GM19452 (cell line): ENCODE results near the gene IRAK1.
"Not testable (repeated sequence)": the region's sequence is repeated elsewhere in the genome, so short reads cannot be mapped to it uniquely, and the experiment has no call there.

ENCODE experiments used
- ATAC-seq: cut with Tn5 transposase; IDR thresholded peaks from one replicate; pipeline ENCODE4 v1.9.1; 2021; ENCODE audit not compliant: unreplicated experiment

The IRAK1 gene

DNA sequence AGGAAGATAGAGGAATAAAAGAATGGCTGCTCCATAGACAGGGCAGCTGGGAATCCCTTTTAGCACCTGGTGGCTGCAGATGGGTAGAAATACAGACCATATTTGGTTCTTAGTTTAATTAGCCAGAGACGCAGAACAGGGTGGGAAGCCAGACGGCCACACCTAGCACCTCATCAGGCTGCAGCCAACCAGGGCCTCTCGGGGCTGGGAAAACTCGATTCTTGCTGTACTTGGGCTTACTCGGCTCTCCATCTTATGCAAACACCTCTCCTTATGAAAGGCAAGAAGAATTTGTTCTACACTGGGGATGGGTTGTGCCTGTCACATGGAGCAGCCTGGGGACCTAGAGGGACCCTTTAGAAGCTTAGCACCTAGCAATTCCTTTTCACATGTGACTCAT lies 19.7 kb downstream of the IRAK1 start:
- no peak for ATAC-seq

DNA sequence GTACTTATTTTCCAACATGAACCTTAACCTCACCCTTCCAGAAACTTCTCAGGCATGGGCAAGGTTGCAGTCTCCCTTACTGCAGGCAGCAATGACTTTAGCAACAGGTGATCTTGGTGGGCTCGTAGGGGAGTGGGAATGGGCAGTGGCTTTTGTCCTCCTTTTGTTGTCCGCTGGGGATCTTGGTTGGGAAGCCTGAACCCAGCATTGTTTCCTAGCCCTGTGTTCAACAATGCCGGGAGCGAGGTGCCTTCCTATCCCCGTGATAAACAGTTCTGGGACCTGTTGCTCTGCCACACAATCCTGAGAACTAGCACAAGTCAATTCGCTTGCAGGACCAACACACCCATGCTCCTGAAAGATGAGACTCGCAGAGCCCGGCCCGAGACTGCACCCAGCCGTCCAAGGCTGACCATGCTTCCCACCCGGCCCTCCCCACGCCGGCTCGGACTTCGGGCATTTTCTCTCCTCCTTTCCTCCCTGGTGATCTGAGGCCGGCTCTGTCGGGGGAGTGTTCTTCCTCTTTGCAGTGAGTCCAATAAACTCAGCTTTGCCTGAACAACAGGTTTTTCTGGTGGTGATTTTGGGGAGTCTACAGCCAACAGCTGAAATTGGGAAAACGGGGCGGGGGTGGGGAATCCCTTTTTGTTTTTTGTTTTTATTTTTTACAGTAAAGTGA lies 20.2 kb downstream of the IRAK1 start:
- no peak for ATAC-seq

DNA sequence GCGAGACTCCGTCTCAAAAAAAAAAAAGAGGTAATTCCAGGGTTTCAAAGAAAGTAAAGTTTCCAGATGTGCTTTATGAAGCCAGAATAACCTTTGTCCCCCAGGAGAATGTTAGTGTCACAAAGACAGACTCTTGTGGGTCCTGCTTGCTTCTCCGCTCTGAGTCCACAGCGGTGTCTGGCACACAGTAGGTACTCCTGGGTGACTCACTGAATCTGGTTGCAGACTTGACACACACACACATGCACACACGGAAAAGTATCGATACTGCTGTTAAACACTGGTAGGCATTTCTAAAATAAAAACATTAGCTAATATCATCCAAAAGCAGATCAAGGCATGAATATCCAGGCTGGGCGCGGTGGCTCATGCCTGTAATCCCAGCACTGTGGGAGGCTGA lies 24.2 kb downstream of the IRAK1 start:
- ATAC-seq: no peak

DNA sequence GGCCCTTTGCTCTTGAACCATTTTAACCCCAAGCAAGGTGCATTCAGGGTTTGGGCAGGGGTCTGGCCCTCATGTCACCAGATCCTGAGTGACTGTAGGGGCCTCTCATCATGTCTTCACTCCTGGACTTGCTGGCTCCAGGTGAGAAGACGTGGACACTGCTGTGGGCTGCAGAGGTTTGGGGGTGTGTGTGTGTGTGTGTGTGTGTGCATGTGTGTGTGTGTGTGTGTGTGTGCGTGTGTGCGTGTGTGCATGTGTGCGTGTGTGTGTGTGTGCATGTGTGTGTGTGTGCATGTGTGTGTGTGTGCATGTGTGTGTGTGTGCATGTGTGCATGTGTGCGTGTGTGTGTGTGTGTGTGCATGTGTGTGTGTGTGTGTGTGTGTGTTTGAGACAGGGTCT lies 25.3 kb downstream of the IRAK1 start:
- ATAC-seq: not testable (repeated sequence)

DNA sequence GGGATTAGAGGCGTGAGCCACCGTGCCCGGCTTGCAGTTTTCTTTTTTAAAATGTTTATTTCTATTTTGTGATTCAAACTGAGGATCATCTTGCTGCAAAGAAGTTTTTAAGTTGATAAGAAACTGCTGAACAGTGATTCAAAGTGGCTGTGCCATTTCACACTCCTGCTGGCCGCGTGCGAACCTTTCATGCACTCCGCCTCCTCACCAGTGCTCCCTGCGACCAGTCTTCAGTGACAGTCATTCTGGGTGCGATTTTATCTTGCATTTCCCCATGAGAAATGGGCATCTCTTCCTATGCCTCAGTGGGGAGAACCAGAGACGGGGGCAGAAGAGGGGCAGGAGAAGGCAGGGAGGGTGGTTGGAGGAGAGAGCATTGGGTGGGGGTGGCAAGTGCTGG lies 25.7 kb downstream of the IRAK1 start:
- no peak for ATAC-seq

DNA sequence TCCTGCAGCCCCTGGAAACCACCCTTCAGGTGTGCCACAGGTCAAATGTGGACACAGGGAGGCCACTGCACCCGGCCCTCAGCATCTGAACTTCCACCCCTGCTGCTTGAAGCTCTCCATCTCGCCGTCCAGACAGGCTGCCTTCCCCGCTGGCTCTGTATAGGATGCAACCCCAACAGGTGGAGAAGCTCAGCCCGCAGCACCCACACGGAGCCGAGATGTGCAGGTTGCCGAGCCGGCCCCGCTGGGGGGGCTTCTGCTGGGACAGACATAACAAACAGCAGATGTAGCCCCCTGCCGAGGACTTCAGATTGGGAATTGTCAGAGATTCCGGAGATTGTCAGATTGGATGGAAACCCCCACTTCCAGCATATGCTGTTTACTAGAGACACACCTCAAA lies 26.6 kb downstream of the IRAK1 start:
- no peak for ATAC-seq

DNA sequence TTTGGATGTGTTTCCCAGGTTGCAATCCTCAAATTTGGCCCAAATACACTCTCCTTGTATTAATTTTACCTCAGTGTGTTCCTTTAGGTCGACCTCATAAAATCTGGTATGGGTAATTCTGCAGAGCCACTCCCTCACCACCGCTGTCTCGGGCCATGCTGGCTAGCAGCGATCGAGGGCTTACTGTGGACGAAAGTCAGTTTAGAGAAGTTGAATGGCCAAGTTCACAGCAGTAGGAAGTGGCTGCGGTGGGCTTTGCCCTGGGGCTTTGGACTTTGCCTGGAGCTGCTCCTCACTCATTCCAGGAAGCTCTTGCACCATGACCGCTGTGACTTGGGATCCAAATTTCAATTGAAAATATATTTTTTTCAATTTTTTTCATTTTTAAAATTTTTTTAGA lies 27.5 kb downstream of the IRAK1 start:
- no peak for ATAC-seq

DNA sequence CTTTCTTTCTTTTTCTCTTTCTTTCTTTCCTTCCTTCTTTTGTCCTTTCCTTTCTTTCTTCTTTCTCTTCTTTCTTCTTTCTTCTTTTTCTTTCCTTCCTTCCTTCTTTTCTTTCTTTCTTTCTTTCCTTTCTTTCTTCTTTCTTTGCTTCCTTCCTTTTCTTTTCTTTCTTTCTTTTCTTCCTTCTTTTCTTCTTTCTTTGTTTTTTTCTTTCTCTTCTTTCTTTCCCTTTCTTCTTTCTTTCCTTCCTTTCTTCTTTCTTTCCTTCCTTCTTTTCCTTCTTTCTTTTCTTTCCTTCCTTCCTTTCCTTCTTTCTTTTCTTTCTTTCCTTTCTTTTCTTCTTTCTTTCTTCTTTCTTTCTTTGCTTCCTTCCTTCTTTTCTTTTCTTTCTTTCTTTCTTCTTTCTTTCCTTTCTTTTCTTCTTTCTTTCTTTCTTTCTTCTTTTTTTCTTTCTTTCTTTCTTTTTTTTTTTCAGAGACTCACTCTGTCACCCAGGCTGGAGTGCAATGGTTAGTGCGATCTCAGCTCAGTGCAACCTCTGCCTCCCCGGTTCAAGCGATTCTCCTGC lies 28.6 kb downstream of the IRAK1 start:
- no peak for ATAC-seq

DNA sequence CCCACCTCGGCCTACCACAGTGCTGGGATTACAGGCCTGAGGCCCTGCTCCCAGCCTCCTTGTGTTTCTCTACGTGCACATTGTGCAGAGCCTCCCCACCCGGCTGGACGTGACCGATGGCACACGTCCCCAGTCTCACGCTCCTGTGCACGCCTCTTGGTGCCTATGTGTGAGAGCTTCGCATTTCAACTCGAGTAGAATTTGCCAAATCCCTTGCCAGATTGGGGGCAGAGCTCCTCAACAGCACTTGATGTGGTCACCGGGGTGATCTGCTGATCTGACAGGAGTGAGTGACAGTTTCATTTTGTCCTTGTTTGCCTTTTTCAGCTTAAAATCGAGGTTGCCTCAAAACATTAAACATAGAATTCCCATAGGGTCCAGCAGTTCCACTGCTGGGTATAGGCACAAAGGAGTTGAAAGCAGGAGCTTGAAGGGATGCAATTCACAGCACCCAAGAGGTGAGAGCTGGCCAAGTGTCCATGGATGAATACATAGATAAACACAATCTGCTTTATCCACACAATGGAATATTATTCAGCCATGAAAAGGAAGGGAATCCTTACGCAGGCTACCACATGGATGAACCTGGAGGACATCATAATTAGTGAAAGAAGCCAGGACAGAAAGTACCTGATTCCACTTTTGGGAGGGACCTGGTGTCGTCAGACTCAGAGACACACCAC lies 29.6 kb downstream of the IRAK1 start:
- no peak for ATAC-seq

DNA sequence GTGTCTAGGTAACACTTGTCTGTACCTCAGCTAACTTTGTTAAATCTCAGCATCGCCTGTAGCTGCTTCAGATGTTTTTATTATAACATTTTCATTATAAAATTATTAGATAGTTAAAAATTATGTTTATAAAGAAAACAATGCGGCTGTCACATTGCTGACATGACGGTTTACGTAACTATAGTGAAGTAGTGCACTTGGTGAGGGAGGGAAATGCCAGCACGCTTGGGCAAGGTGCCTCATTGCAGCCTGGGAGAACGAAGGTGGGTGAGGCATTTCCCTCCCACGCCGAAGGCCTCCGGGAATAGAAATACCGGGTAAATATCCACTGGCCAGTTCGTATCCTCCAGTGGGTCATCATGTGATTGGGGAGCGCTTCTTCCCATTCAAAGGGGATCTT lies 31.2 kb downstream of the IRAK1 start:
- ATAC-seq: no peak

DNA sequence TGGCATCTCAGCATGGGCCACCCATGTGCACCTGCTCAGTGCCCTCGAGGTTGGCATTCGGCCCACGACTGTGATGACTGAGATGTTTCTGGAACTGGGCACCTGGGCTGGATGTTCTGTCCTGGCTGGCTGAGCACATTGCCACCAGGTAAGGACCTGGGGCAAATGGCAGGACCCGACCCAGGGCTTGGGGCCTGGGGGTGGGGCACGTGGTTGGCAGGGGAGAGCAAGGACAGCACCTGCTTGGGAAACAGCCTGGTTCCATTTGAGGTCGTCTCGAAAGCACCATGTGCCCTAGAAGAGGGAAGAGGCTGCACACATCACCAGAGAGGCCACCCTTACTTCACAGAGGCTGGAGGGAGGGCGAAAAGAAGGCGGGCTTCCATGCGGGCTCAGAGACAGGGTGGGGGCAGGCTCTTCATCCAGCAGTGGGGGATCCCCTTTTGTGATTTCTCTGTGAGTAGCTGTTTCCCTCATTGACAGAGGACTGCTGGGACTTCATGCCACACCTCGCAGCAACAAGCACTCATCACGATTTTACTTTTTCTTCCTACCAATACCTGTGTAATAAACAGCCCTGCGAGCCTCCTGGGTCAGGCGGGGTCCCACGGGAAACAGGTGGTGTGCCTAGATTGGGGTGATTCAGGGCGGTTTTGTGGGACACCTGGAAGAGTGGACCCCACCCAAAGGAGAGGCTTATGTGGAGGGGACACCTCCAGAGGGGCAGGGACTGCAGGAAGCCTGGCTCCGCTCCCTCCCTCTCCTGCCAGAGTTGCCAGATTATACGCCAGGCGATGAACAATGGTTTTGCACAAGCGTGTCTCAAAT lies 35.1 kb downstream of the IRAK1 start:
- no peak for ATAC-seq

DNA sequence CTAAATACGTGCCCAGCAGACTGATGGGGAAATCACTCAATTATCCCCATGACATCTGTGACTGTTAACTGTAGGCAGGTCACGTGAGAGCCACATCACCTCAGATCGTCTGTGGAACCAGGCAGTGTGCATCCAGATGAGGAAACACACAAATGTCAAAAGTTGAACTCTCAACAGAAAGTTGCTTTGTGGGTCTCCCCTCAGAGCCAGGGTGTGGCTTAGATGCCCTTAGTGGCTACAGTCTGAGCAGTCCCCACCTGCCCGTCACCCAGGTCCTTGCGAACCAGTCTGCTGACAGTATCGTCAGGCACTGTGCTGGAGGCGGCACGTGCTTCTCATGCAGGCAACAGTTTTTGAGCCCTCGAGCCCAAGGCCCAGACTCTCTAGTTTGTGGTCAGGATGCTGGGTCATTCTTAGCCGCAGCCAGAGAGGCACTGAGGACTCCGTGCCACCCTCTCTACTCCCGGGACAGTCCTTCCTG lies 36.3 kb downstream of the IRAK1 start:
- no peak for ATAC-seq

DNA sequence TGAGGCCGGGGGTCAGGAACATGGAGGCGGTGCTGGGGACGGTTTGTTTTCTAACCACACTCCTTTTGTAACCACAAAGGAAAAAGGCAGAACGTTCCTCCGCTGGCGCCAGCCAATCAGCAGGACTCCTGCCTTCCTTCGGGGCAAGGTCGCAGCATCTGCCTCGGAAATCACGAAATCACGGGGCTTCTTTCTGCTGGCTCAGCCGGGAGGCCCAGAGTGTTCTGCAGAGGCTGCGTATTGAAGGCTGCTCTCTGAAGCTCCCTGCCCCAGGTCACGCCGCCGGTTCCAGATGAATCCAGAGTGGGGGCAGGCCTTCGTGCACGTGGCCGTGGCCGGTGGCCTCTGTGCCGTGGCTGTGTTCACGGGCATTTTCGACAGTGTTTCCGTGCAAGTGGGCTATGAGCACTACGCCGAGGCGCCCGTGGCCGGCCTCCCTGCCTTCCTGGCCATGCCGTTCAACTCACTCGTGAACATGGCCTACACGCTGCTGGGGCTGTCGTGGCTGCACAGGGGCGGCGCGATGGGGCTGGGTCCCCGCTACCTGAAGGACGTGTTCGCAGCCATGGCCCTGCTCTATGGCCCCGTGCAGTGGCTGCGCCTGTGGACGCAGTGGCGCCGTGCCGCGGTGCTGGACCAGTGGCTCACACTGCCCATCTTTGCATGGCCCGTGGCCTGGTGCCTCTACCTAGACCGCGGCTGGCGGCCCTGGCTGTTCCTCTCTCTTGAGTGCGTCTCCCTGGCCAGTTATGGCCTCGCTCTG lies 37.8 kb downstream of the IRAK1 start:
- ATAC-seq: no peak

DNA sequence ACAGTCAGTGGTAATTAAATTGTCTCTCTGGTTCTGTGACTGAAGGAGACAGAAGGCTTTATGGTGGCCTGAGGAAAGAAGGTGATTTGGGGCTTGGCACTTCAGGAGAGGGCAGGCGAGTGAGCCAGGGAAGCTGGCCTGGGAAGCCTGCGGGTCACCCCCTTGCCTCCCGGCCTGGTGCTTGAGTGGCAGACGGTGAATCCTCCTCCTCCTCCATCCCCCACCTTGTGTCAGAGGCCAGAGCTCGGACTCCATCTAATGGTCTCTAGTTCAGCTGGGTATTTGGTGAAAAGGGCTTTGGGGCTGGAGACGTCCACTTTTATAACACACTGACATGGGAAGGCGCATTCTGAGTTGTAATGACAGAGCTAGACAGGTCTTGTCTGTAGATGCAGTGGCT lies 38.5 kb downstream of the IRAK1 start:
- ATAC-seq: no peak

DNA sequence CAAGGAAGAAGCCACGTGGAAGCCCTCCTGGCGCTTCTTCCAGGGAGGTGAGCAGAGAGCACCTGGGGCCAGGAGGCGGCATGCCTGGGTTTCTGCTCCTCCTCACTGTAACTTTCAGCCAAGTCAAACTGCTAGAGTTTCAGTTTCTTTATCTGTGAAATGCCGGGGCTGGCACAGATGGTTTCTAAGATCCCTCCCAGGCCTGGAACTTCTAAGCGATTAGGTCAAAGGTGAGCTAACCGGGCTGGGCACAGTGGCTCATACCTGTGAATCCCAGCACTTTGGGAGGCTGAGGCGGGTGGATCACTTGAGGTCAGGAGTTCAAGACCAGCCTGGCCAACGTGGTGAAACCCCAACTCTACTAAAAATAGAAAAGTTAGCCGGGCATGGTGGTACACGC lies 39.3 kb downstream of the IRAK1 start:
- not testable (repeated sequence) for ATAC-seq

DNA sequence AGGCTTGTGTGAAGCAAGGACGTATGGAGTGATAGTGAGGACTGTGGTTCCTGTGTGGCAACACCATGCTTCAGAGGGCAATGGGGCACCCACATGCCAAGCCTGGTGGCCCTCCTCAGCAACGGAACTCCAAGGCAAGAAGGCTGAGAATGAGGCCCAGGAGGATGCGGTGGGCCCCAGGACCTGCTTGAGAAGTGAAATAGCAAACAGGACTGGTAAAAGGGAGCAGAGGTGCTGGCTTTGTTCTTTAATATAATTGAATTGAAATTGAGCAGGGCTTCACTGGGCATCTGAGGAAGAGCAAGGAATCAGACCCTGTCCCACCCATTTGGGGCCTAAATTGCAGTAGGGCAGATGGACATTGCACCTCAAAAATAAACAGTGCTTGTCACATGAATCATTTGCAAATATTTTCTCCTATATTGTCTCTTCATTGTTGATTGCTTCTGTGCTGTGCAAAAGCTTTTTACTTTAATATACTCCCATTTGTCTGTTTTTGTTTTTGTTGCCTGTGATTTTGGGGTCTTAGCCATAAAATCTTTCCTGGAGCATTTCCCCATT lies 44.9 kb downstream of the IRAK1 start:
- ATAC-seq: no peak

DNA sequence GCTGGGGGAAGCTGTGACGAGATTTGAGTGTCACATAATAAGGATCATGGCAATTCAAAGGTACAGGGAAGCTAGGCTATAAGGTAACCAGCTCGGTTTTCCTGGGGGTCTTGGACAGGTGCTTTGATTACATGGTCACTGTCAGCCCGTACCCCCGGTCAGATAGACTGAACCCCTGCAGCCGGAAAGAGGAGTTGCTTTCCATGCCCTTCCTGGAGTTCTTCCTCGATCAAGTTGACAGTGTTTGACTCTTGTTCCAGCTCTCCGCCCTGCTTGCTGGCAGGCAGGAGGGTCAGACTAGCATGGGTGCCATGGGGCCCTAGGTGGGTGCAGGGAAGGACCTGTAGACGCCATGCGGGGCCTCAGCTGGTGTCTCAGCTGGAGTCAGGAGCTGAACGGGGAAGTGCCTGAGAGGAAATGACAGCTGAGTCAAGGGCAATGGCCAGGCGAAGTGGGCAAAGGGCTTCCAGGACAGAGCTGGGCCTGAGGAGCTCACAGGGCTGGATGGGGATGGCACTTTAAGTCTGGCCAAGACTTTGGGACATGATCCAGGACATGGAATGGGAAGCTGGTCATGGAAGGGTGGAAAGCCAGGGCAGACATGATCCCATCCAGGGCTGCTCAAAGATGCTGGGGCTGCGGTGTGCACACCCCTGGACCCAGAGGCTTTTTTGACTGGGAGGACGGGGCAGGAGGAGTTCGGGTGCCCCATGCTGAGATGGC lies 45.5 kb downstream of the IRAK1 start:
- no peak for ATAC-seq

DNA sequence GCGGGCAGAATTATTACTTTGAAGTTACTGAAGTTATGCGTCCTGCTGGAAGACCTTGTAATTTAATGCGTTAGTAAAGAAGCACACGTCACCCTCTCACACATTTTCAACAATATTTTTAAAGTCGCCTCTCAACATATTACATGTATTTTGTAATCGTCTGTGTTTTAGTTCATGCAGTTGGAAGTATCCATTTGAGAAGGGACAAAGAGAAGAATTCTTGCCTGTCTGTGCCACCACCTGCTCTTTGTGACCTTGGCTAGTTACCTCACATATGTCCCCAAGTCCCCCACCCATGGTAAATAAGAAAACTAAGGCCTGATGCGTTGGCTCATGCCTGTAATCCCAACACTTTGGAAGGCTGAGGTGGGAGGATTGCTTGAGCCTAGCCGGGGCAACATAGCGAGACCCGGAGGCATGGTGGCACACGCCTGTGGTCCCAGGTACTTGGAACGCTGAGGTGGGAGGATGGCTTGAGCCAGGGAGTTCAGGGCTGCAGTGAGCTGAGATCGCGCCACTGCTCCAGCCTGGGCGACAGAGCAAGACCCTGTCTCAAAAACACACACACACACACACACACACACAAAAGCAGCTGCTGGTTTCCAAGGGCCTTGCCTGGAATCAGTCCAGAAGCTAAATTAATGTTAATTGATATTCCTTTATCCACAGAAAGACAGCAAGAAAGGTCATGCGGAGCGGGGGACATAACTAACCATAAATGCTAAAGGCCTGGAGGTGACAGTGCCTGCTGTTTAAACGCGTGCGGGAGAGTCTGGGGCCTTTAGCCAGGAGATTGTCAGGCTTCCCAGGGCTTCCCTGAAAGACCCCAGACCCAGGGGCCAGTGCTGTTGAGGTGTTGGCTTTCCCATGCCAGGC lies 46.3 kb downstream of the IRAK1 start:
- ATAC-seq: no peak
